GM21367 (cell line): ENCODE measurements around the gene RAB4B.
"Not testable (repeated sequence)": the region's sequence is repeated elsewhere in the genome, so short reads cannot be mapped to it uniquely, and the experiment has no call there.

ENCODE experiments used
- ATAC-seq: cut with Tn5 transposase; IDR thresholded peaks from one replicate; pipeline ENCODE4 v1.9.1; 2021; ENCODE audit not compliant: unreplicated experiment

The RAB4B gene

DNA sequence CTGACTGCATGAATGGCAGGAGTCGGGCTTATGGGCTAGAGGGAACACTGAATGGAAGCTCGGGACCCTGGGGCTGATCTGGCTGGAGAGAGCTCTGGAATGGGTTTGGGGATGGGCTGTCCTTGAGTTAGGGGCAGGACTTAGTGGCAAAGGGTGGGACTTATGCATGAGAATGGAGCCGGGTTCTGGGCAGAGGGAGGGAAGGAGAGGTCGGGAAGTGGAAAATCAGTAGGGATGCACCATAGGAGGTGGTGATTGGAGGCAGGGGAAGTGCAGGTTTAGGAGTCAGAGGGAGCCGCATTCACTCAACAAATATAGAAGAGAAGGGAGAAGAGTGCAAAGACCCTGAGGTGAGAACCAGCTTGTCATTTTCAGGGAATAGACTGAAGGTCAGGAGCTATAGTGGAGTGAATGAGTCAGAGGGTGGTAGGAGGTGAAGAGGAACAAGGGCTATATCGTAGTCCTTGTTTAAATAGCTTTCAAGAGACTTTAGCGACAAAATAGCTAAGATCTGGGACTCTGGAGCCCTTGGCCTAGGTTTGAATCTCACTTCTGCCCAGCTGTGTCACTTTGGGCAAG lies 748 bp downstream of the RAB4B start:
- ATAC-seq, result no peak

DNA sequence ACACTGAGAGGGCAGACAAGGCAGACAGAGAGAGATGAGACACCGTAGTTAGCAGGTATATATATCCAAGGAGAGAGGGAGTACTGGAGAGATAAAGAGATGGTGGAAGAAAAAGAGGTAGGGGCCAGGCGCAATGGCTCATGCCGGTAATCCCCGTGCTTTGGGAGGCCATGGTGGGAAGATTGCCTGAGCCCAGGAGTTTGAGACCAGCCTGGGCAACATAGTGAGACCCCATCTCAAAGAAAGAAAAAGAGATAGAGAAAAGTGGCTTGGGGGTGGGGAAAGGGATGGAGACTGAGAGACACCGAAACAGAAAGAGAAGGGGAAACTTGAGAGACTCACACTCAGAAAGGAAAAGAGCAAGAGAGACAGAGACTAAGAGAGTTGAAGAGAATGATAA lies 2.5 kb downstream of the RAB4B start:
- no peak for ATAC-seq

DNA sequence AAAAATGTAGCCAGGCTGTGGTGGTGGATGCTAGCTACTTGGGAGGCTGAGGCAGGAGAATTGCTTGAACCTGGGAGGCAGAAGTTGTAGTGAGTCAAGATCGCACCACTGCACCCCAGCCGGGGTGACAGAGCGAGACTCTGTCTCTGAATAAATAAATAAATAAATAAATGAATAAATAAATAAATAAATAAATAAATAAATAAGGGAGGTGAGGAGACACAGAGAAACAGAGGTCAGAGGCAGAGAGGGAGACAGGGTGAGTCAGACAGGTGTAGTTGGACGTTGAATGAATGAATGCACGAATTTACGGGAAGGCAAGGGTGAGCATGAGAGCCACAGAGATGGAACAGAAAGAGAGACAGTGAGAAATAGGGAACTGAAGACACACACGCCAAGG lies 3.1 kb downstream of the RAB4B start:
- ATAC-seq, result no peak

DNA sequence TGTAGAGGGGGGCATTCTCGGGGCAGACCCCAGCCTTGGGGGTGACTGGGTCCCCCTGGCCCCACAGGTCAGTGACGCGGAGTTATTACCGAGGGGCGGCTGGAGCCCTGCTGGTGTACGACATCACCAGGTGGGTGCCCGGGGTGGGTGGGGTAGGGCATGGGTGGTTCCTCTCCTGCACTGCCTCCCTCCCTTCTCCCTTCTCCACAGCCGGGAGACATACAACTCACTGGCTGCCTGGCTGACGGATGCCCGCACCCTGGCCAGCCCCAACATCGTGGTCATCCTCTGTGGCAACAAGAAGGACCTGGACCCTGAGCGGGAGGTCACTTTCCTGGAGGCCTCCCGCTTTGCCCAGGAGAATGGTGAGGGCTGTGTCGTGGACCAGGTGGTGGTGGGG lies 5.7 kb downstream of the RAB4B start:
- ATAC-seq, result no peak

DNA sequence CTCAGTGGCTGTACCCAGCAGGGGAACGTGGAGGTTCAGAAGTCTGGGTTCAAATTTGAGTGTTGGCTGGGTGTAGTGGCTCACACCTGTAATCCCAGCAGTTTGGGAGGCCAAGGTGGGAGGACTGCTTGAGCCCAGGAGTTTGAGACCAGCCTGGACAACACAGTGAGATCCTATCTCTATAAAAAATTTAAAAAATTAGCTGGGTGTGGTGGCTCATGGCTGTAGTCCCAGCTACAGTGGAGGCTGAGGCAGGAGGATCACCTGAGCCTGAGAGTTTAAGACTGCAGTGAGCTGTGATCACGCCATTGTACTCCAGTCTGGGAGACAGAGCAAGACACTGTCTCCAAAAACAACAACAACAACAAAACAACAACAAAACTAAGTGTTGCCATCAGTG lies 6.1 kb downstream of the RAB4B start:
- not testable (repeated sequence) for ATAC-seq

DNA sequence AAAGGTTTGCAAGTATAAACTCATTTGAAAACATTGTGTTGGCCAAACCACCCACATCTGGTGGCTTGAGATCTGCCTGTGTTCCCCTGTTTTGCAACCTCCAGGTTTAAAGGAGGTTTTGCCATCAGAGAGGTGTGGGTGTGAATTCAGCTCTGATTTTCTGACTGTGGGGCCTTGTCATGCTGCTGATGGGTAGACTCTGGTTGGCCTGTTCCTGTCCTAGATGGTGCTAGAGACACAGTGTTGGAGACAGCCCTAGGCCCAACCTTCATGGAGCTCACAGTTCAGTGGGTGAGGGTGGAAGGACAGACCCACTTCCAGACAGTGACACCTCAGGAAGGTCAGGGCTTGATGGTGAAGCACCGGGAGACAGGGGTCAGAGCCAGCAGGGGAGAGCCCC lies 7.5 kb downstream of the RAB4B start:
- ATAC-seq, result no peak

DNA sequence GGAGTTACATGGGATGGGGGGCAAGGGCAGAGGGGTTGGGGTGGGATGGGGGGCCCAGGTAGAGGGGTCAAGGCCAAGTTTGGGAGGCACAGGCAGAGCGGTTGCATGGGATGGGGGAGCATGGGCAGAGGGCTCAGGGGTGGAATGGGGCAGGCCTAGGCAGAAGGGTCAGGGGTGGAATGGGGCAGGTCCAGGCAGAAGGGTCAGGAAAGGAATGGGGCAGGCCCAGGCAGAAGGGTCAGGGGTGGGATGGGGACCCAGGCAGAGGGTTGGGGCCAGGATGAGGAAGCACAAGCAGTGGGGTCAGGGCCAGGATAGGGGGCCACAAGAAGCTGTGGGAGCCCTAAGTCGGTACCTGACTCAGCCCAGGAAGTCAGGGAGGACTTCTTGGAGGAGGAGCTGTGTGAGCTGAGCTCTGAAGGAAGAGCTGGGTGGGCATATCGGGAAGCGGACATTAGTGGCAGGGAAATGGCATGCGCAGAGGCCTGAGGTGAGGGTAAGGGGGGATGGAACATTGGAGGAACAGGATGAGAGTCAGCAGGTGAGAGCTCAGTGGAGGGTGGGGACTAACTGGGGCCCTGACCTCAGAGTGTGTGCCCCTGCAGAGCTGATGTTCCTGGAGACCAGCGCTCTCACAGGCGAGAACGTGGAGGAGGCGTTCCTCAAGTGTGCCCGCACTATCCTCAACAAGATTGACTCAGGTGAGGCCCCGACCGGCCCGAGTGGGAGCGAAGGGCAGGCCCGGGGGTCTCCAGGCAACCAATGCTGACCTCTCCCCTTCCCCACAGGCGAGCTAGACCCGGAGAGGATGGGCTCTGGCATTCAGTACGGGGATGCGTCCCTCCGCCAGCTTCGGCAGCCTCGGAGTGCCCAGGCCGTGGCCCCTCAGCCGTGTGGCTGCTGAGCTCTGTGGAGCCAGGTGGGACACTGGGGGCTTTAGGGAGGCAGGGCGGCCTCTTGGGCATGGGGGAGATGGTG lies 8.3 kb downstream of the RAB4B start:
- ATAC-seq, result no peak

DNA sequence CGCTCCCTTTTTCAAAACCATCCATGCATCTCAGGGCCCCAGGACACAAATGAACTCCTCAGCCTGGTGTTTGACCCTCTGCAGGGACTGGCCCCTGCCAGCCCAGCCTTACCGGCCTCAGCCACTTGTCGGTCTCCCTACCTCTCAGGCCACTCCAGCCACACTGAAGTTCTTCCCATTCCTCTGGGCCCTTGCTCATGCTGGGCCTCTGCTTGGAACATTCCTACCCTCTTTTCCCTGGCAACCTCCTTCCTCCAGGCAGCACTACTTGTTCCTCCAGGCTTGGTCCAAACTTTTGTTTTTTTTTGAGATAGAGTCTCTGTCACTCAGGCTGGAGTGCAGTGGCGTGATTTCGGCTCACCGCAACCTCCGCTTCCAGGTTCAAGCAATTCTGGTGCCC lies 13.3 kb downstream of the RAB4B start:
- no peak for ATAC-seq

DNA sequence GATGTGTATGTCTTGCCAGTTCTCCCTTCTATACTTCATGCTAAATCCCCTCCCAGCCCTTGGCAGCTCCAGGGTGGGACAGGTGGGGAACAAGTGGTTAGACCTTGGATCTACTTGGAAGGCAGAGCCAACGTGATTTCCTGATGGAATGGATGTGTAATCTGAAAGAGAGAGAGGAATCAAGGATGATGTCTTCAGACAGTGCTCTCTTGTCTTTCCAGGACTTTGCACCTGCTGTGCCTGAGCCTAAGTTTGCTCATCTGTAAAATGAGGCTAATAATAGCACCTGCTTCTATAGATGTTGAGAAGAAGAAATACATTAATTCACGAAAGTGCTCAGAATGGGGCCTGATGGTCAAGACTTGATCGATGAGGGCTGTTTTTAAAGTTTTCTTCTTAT lies 13.9 kb downstream of the RAB4B start:
- no peak for ATAC-seq

DNA sequence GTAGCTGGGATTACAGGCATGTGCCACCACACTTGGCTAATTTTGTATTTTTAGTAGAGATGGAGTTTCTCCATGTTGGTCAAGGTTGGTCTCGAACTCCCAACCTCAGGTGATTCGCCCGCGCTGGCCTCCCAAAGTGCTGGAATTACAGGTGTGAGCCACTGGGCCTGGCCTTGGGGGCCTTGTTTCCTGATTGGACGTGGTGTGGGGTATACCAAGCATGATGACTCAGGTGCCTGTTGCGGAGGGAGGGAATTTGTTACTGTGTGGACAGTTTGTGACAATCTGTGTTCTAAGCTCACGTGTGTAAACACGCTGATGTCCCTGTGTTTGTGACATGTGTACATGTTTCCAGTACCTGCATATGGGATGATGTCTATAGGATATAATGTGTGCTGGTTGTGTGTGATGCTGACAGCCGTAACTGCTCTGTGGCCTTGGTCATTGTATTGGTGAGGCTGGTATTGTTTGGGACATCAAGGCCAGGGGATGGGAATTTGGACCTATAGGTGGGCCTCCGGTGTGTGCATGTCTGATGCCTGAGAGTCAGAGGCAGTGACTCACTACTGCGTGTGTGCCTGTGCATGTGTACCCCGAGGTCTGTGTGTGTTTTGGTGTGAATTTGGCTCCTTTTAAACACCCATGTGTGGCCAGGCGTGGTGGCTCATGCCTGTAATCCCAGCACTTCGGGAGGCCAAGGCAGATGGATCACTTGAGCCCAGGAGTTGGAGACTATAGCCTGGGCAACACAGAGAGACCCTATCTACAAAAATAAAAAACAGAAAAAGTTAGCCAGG lies 19.3 kb downstream of the RAB4B start:
- ATAC-seq, result no peak

DNA sequence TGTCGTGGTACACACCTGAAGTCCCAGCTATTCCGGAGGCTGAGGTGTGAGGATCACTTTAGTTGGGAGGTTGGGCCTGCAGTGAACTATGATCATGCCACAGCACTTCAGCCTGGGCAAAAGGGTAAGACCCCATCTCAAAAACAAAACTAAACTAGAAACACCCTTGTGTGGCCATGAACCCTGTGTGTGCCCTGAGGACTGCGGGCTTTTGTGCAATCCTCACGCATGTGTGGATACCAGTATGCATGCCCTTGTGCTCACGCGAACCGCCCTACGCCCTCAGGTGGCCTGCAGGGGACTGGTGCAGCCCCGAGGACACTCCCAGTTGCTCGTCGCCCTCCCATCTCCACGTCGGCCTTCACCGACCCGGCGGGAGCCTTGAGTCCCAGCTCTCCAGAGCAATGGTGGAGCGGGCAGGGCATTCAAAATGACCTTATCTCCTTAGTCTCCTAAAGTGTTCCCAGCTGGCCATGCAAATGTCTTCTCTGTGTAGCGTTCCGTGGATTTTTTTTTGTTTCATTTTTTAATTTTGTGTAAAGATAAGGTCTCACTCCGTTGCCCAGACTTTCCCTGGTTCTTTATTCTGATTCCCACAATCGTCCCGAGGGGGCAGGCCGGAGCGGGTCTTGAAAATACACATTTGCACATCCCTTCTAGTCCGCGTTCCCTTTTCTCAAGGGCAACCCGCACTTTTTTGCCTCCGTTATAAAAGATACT lies 20.1 kb downstream of the RAB4B start:
- peak; percentile 23 for ATAC-seq

DNA sequence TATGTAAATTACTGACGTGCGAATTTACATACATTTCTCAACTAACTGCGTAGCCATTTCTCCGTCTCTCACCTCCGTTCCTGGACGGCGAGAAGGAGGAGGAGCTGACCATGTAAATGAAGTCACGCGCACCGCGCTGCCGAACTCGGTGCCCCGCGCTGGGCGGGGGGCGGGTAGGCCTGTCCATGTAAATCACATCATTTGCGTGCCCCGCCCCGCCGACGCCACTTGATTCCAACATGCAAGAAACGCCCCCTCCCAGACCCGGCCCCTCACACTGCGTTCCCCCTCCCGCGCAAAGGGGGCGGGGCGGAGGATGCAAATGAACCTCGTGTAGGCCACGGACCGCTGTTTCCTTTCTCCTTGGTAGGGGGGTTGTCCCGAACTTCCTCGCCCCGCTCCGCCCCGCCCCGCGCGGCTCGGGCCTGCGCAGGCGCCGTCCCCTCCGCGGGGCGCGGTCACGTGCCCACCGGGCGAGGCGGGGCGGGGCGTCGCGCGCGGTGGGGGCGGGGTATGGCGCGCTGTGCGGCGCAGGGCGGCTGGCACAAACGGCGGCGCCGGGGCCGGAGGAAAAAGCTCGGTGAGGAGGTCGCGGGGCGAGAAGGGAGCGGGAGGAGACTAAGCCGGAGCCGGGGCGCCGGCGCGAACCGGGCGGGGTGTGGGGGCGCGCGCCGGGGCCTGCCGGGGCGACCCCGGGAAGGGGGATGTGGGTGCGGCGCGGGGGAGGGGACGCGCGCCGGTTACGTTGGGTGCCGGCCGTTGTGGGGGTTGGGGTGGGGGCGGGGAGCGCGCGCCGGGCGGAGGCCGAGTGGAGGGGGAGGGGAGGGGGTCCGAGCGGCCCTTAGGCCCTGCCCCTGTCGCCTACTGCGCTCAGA lies 20.9 kb downstream of the RAB4B start, which contains the start of gene EGLN2:
Gene EGLN2, plus strand, starts transcription at position 509 of the 875 bp plus-strand sequence. CDS start 1,382 bp downstream, outside the sequence.
- peak; percentile 54 for ATAC-seq

DNA sequence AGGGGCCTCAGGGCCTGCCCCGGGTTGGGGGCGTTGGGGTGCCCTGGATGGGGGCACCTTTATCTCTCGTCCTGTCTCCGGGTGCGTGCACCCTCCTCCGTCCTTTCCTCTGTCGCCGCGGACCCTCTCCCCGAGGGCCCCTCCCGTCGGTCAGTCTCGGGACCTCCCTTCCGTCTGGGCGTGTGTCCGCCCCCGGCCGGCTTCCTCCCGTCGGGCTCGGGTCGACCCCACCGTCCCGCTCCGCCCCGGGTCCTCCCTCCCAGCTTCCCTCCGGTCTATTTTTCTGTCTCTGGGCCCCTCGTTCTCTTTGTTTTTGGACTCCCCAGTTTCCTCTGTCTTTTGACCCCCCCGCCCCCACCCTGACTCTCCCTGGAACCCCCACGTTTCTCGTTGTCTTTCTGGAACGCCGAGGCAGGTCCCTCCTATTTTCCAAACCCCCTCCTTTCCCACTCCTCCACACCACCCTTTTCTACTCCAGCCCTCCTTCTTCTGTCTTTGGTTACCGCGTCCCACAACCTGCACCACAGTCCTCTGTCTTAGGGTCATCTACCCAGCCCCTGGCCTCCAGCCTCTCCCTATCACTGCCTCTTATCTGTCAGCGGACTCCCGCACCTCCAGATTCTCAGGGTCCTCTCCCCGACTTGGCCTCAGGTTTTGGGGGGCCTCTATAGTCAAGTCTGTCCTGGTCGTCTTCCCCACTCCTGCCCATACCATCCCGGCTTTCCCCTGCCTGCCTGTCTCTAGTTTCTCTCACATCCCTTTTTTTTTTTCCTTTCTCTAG lies 21.7 kb downstream of the RAB4B start:
- ATAC-seq, result no peak

DNA sequence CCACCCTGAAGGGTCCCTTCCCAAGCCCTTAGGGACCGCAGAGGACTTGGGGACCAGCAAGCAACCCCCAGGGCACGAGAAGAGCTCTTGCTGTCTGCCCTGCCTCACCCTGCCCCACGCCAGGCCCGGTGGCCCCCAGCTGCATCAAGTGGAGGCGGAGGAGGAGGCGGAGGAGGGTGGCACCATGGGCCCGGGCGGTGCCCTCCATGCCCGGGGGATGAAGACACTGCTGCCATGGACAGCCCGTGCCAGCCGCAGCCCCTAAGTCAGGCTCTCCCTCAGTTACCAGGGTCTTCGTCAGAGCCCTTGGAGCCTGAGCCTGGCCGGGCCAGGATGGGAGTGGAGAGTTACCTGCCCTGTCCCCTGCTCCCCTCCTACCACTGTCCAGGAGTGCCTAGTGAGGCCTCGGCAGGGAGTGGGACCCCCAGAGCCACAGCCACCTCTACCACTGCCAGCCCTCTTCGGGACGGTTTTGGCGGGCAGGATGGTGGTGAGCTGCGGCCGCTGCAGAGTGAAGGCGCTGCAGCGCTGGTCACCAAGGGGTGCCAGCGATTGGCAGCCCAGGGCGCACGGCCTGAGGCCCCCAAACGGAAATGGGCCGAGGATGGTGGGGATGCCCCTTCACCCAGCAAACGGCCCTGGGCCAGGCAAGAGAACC lies 22.4 kb downstream of the RAB4B start:
- no peak for ATAC-seq

DNA sequence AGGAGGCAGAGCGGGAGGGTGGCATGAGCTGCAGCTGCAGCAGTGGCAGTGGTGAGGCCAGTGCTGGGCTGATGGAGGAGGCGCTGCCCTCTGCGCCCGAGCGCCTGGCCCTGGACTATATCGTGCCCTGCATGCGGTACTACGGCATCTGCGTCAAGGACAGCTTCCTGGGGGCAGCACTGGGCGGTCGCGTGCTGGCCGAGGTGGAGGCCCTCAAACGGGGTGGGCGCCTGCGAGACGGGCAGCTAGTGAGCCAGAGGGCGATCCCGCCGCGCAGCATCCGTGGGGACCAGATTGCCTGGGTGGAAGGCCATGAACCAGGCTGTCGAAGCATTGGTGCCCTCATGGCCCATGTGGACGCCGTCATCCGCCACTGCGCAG lies 22.9 kb downstream of the RAB4B start:
- no peak for ATAC-seq

DNA sequence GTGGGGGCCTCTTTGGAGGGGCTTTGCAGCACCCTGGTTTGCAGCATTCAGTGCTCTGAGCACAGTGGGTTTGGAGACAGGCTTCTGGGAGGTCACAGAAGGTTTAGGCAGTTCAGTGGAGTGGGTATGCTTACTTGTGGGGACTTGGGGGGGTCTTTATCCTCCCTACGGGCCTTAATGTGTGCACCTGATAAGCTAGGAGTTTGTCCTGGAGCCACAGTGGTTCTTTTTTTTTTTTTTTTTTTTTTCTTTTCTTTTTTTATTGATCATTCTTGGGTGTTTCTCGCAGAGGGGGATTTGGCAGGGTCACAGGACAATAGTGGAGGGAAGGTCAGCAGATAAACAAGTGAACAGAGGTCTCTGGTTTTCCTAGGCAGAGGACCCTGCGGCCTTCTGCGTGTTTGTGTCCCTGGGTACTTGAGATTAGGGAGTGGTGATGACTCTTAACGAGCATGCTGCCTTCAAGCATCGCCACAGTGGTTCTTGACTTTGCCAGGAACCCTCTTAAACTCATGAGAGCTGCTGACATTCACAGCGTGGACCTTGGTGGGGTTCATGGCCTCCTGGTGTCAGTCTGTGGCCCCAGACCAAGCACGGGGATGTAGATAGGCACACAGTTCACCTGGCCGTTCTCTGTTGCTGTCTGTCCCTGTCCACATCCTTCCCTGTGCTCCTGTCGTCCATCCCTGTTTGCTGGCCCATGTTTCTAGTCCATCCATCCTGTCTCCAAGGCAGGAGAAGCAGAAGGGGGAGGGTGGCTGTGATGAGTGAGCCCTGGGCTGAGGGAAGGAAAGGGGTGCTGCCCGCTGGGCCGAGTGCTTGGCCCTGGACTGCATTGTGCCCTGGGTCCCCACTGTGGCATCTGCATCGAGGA lies 23.6 kb downstream of the RAB4B start:
- ATAC-seq, result no peak

DNA sequence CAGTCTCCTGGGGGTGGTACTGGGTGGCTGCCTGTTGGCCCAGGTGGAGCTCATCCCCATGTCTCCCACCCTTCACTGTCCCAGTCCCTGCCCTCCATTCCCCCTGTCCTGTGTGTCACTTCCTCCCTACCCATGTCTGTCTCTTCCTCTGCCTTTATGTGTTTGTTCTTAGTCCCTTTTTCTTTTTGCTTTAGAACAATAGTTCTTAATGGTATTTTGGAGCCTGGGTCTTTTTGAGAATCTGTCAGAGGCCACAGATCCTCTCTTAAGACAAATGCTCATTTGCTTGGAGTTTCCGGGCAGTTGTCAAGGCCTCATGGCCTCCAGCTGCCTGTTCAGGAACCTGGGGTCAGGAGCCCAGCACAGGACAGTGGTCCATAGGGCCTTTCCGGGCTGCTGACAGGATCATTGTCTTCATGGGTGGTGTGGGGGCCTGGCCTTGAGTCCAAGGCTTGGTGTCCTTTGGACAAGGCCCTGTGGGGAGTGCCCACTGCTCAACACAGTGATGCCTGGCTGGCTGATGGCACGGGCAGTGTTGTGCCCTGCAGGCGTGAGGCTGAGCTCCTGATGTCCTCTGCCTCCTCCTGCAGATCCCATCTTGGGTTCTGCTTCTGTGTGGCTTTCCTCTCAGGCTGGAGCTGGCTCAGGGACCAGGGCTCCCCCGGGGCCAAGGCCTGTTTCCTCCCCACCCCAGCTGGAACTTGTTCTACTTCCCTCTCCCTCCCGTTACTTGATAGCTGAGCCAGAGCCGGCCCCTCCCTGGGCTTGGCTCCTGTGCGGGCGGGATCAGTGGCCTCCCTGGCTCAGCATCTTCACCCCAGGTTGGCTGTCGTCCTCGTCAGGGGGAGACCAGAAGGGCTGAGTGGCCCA lies 24.5 kb downstream of the RAB4B start:
- ATAC-seq, result no peak
